Measurements from ENCODE around the gene SLC16A4.

GRCh38 chr1:110434946-110435345, 44.1 kb upstream of the SLC16A4 start:
- no peak for TF ChIP-seq CTCF (IDR thresholded peaks at IDR 0.05; ENCODE audit: low read length)
- no peak for TF ChIP-seq EZH2 (optimal IDR thresholded peaks at IDR 0.05; ENCODE audit: low read depth, low read length)
- TF ChIP-seq EZH2phosphoT487 (IDR thresholded peaks at IDR 0.05; ENCODE audit: low read length), result no peak
